MG63 (cell line): Measurements from ENCODE around the gene TOMM22. TPM values are rescaled to one million over a fixed set of nuclear protein-coding genes. Genes with fewer than 3 reads are reported as not detected.

Source experiments
- total RNA-seq: library from RNA; depleted of rRNA; stranded (reverse); fragments of >200 nt; shearing (Covaris generic); gene quantifications from 2 replicates; pipeline ENCODE4 v1.2.3, GENCODE V29; 2014; ENCODE audit warnings: low replicate concordance; rRNA removed

The TOMM22 gene
- total RNA-seq, 1 experiment from 2014 or later = 110 TPM

Other genes starting within 250 kb of the TOMM22 start
- gene KCNJ4, start 226.8 kb upstream of the TOMM22 start, total RNA-seq = not detected in 2 replicates
- gene KDELR3, start 213.9 kb upstream of the TOMM22 start, total RNA-seq = 39.0 and 39.8 TPM in 2 replicates
- 246 and 311 TPM in 2 replicates for gene DDX17, start 175.6 kb upstream of the TOMM22 start, total RNA-seq
- 0.26 TPM in 1 of 2 replicates, not detected in the other for gene DMC1, start 111.8 kb upstream of the TOMM22 start, total RNA-seq
- gene FAM227A, start 25.6 kb upstream of the TOMM22 start, total RNA-seq = 0.33 TPM in 1 of 2 replicates, not detected in the other
- 29.5 and 33.8 TPM in 2 replicates for gene CBY1, start 25.3 kb upstream of the TOMM22 start, total RNA-seq
- gene JOSD1, start 19.0 kb downstream of the TOMM22 start, total RNA-seq = 47.5 and 113 TPM in 2 replicates
- 19.4 and 22.0 TPM in 2 replicates for gene GTPBP1, start 24.0 kb downstream of the TOMM22 start, total RNA-seq
- 126 and 182 TPM in 2 replicates for gene SUN2, start 74.0 kb downstream of the TOMM22 start, total RNA-seq
- gene DNAL4, start 112.2 kb downstream of the TOMM22 start, total RNA-seq = 11.3 and 18.8 TPM in 2 replicates
- gene NPTXR, start 162.1 kb downstream of the TOMM22 start, total RNA-seq = 0.76 and 1.8 TPM in 2 replicates
- gene CBX6, start 190.3 kb downstream of the TOMM22 start, total RNA-seq = 9.1 and 18.9 TPM in 2 replicates